Fibroblast of lung (primary cell): ENCODE measurements around the gene GALC. TPM values are rescaled to one million over a fixed set of nuclear protein-coding genes. Genes with fewer than 3 reads are reported as not detected.
A peak's percentile ranks its signal among the peaks of the same experiment; 100 is the strongest.

ENCODE experiments used
- DNase-seq, 2 donors: peaks; one replicate each; pipeline versions ENCODE4 v3.0.0 to v3.0.0-alpha.2; 2010; ENCODE audit warnings: low read depth in 2 of 2
- H2AFZ ChIP-seq: 2 replicates; pipeline ENCODE4 v1.5.1; 2012; ENCODE audit warnings: low read length, control low read depth, inconsistent platforms
- H3K27ac ChIP-seq: 2 replicates; pipeline ENCODE4 v1.5.1; 2011; ENCODE audit warnings: low read length, control low read depth; ENCODE audit not compliant: insufficient read depth
- H3K27me3 ChIP-seq: 2 replicates; pipeline ENCODE4 v1.5.1; 2011; ENCODE audit warnings: mild to moderate bottlenecking, low read length; ENCODE audit not compliant: control insufficient read depth, insufficient read depth
- H3K36me3 ChIP-seq: 2 replicates; pipeline ENCODE4 v1.5.1; 2011; ENCODE audit warnings: low read length; ENCODE audit not compliant: control insufficient read depth, insufficient read depth
- H3K4me1 ChIP-seq: 2 replicates; pipeline ENCODE4 v1.5.1; 2011; ENCODE audit warnings: low read length; ENCODE audit not compliant: control insufficient read depth, insufficient read depth; ENCODE audit errors: extremely low read depth
- H3K4me2 ChIP-seq: 2 replicates; pipeline ENCODE4 v1.5.1; 2011; ENCODE audit warnings: low read length, control low read depth; ENCODE audit not compliant: insufficient read depth; ENCODE audit errors: extremely low read depth
- H3K4me3 ChIP-seq, 4 experiments: fragments of 200-600 bp in 1 of 4; sonication (generic) in 1 of 4; replicated peaks in 1 of 4; 2 replicates each; pipeline ENCODE4 v1.5.1; 2011 to 2016; ENCODE audit warnings: low read length in 4 of 4, low read depth in 3 of 4, mild to moderate bottlenecking in 3 of 4, control low read depth in 2 of 4, inconsistent platforms in 1 of 4, mixed read lengths in 1 of 4; ENCODE audit not compliant: insufficient read depth in 1 of 4; ENCODE audit errors: control extremely low read depth in 1 of 4
- H3K79me2 ChIP-seq: 2 replicates; pipeline ENCODE4 v1.5.1; 2012; ENCODE audit warnings: mild to moderate bottlenecking, low read length, inconsistent platforms; ENCODE audit not compliant: control insufficient read depth, insufficient read depth
- H3K9ac ChIP-seq: 2 replicates; pipeline ENCODE4 v1.5.1; 2011; ENCODE audit warnings: mild to moderate bottlenecking, low read length, control low read depth; ENCODE audit not compliant: insufficient read depth
- H3K9me3 ChIP-seq: 2 replicates; pipeline ENCODE4 v1.5.1; 2012; ENCODE audit warnings: low read depth, low read length; ENCODE audit not compliant: control insufficient read depth, insufficient read depth
- H4K20me1 ChIP-seq: 2 replicates; pipeline ENCODE4 v1.5.1; 2011; ENCODE audit warnings: low read length; ENCODE audit not compliant: control insufficient read depth, insufficient read depth; ENCODE audit errors: extremely low read depth
- EZH2 ChIP-seq: IDR thresholded peaks from 2 replicates; pipeline ENCODE4 v1.5.1; 2012; ENCODE audit warnings: low read length, control low read depth, mild to moderate bottlenecking; ENCODE audit errors: missing control alignments
- polyA plus RNA-seq, 2 donors: library from polyadenylated mRNA; depleted of rRNA in 1 of 2; stranded (reverse) in 1 of 2; unstranded in 1 of 2; fragments of >200 nt; gene quantifications; 2 replicates each; pipeline ENCODE4 v1.2.1, GENCODE V29; 2011 to 2012; ENCODE audit warnings: missing spikeins in 1 of 2
- total RNA-seq: library from RNA; depleted of rRNA; stranded (reverse); fragments of >200 nt; gene quantifications from 2 replicates; pipeline ENCODE4 v1.2.1, GENCODE V29; 2014
- TF ChIP-seq, protein P1 (sequence below), 2 donors: IDR thresholded peaks in 1 of 2; conservative IDR thresholded peaks in 1 of 2; 1 replicate in 1 of 2; 2 replicates in 1 of 2; pipeline ENCODE4 v1.5.1; 2011 to 2012; ENCODE audit warnings: low read length in 2 of 2, control low read depth in 1 of 2, inconsistent platforms in 1 of 2, low read depth in 1 of 2, mild to moderate bottlenecking in 1 of 2

The GALC gene
- total and polyA plus RNA-seq, 2 donors (not counting 1 experiment from before 2014, with no cell fraction given) = 13.3 to 22.8 TPM

DNA sequence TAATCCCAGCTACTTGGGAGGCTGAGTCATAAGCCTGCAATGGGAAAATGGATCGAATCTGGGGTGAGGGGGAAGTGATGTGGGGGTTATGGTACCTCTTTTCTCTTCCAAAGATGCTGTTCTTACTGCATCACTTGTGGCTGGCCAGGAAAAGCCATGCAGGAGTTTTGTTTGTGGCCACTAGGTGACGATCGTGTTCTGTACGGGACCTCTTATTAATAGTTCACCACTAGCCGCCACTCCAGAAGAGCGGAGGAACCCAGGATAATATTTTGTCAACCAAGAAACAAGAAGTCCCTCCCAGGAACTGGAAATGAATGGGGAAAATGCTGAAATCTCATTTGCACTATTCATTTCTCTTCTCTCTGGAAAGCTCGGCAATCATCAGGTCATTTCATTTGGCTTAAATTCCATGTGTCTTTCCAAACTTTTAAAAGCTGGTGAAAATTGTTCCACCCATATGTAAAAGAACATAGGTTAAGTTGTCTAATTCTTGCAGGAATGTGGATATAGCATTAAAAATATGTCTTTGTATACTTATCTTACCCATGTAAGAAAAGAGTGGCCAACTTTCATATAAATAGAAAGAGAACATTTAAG is 20.9 kb upstream of the GALC start:
- Histone ChIP-seq H4K20me1 (no peaks in the 10 kb centered on the region), H2AFZ (no peak overlapping the region), H3K27ac (no peak overlapping the region), H3K27me3 (no peaks in the 10 kb centered on the region), H3K9me3 (no peaks in the 10 kb centered on the region), H3K79me2 (no peaks in the 10 kb centered on the region), H3K36me3 (no peaks in the 10 kb centered on the region), H3K4me1 (no peaks in the 10 kb centered on the region), H3K4me3 (no peak overlapping the region), H3K9ac (no peak overlapping the region), H3K4me2 (no peak overlapping the region)
- peak; percentile 58 to 73 for DNase-seq
- TF ChIP-seq, protein P1, sequence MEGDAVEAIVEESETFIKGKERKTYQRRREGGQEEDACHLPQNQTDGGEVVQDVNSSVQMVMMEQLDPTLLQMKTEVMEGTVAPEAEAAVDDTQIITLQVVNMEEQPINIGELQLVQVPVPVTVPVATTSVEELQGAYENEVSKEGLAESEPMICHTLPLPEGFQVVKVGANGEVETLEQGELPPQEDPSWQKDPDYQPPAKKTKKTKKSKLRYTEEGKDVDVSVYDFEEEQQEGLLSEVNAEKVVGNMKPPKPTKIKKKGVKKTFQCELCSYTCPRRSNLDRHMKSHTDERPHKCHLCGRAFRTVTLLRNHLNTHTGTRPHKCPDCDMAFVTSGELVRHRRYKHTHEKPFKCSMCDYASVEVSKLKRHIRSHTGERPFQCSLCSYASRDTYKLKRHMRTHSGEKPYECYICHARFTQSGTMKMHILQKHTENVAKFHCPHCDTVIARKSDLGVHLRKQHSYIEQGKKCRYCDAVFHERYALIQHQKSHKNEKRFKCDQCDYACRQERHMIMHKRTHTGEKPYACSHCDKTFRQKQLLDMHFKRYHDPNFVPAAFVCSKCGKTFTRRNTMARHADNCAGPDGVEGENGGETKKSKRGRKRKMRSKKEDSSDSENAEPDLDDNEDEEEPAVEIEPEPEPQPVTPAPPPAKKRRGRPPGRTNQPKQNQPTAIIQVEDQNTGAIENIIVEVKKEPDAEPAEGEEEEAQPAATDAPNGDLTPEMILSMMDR (conservative IDR thresholded peaks at IDR 0.05 in 1 of 2, IDR thresholded peaks at IDR 0.05 in 1 of 2; ENCODE audit: low read depth in 1 of 2, low read length in 2 of 2) = peak; percentile 88 to 93
- no peak for TF ChIP-seq EZH2

- Histone ChIP-seq H3K79me2 (no peaks in the 10 kb centered on the region), H3K27ac (no peak overlapping the region), H3K27me3 (no peaks in the 10 kb centered on the region), H3K9ac (no peak overlapping the region), H3K4me2 (no peak overlapping the region), H4K20me1 (no peaks in the 10 kb centered on the region), H3K4me1 (no peaks in the 10 kb centered on the region), H3K36me3 (no peaks in the 10 kb centered on the region), H3K9me3 (no peaks in the 10 kb centered on the region), H2AFZ (no peak overlapping the region), H3K4me3 (no peak overlapping the region)
- TF ChIP-seq EZH2 = no peak
- TF ChIP-seq, protein P1 (conservative IDR thresholded peaks at IDR 0.05 in 1 of 2, IDR thresholded peaks at IDR 0.05 in 1 of 2; ENCODE audit: low read depth in 1 of 2, low read length in 2 of 2) = no peak
- DNase-seq = no peak
Measured at GRCh38 chr14:88012495-88012894, 19.5 kb upstream of the GALC start.

- no peak overlapping the region for H3K9ac ChIP-seq
- H3K27ac ChIP-seq = no peak overlapping the region
- H3K4me1 ChIP-seq = no peaks in the 10 kb centered on the region
- DNase-seq = no peak
- no peaks in the 10 kb centered on the region for H3K36me3 ChIP-seq
- no peak for TF ChIP-seq EZH2
- TF ChIP-seq, protein P1 (conservative IDR thresholded peaks at IDR 0.05 in 1 of 2, IDR thresholded peaks at IDR 0.05 in 1 of 2; ENCODE audit: low read depth in 1 of 2, low read length in 2 of 2) = no peak
- H3K79me2 ChIP-seq = no peaks in the 10 kb centered on the region
- H3K4me3 ChIP-seq = no peak overlapping the region
- H3K27me3 ChIP-seq = no peaks in the 10 kb centered on the region
- no peaks in the 10 kb centered on the region for H3K9me3 ChIP-seq
- no peak overlapping the region for H2AFZ ChIP-seq
- H3K4me2 ChIP-seq = no peak overlapping the region
- H4K20me1 ChIP-seq = no peaks in the 10 kb centered on the region
Measured at GRCh38 chr14:88010331-88010730, 17.3 kb upstream of the GALC start.
